ENCODE measurements around the gene TRAPPC2L. TPM values are rescaled to one million over a fixed set of nuclear protein-coding genes. Genes with fewer than 3 reads are reported as not detected.

Gene TRAPPC2L
- total and polyA plus RNA-seq, 10 of the 15 experiments (the other 5 are each of a cell fraction or from before 2014, with no cell fraction given), result 56.3 to 363 (median 118) TPM

GRCh38 chr16:88911946-88912310, 55.0 kb downstream of the TRAPPC2L start (continued):
- no peak for TF ChIP-seq REST (IDR thresholded peaks at IDR 0.05; ENCODE audit: low read depth, low read length)
- TF ChIP-seq EGR1 (IDR thresholded peaks at IDR 0.05; ENCODE audit: borderline replicate concordance in 1 of 2, low read depth in 2 of 2, low read length in 2 of 2), result no peak
- no peak for TF ChIP-seq CBX5 (IDR thresholded peaks at IDR 0.05; ENCODE audit: low read depth)
- no peak for TF ChIP-seq ZNF622 (IDR thresholded peaks at IDR 0.05)
- TF ChIP-seq IKZF2 (IDR thresholded peaks at IDR 0.05), result no peak

Other genes starting within 250 kb of the TRAPPC2L start
Only the 7 nearest of the 13 such genes appear.
- gene CTU2, start 150.6 kb upstream of the TRAPPC2L start, total RNA-seq (2014; rRNA removed), result 17.8 and 23.3 TPM in 2 replicates
- 11.0 and 12.2 TPM in 2 replicates for gene CTU2, start 150.6 kb upstream of the TRAPPC2L start, total RNA-seq (2014; rRNA removed; fragmentation: Illumina TruSeq; extraction: Trizol)
- gene CTU2, start 150.6 kb upstream of the TRAPPC2L start, total RNA-seq (2021), result 44.5 and 48.5 TPM in 2 replicates
- gene CTU2, start 150.6 kb upstream of the TRAPPC2L start, polyA plus RNA-seq (2011; rRNA removed), result 6.8 and 13.2 TPM in 2 replicates
- gene CTU2, start 150.6 kb upstream of the TRAPPC2L start, polyA plus RNA-seq (2014; fragmentation: Illumina TruSeq; extraction: Trizol), result 1.5 and 5.6 TPM in 2 replicates
- 1 to 10 TPM in 1 of 2 experiments, under 1 TPM in 1; 0.32 to 4.0 TPM for gene CTU2, start 150.6 kb upstream of the TRAPPC2L start, polyA plus RNA-seq (2014; fragmentation: Nextera tagmentation; extraction: Ambion mirVana)
- gene CTU2, start 150.6 kb upstream of the TRAPPC2L start, polyA plus RNA-seq (2014; rRNA removed), result 31.2 and 38.9 TPM in 2 replicates
- 10 to 100 TPM; 33.2 to 43.4 TPM for gene CTU2, start 150.6 kb upstream of the TRAPPC2L start, polyA plus RNA-seq (2016; fragmentation: Nextera tagmentation; extraction: Ambion mirVana)
- gene PIEZO1, start 71.9 kb upstream of the TRAPPC2L start, total RNA-seq (2014; rRNA removed), result 96.3 and 106 TPM in 2 replicates
- gene PIEZO1, start 71.9 kb upstream of the TRAPPC2L start, total RNA-seq (2014; rRNA removed; fragmentation: Illumina TruSeq; extraction: Trizol), result 21.8 and 30.6 TPM in 2 replicates
- gene PIEZO1, start 71.9 kb upstream of the TRAPPC2L start, total RNA-seq (2021), result 146 and 169 TPM in 2 replicates
- 15.2 and 28.0 TPM in 2 replicates for gene PIEZO1, start 71.9 kb upstream of the TRAPPC2L start, polyA plus RNA-seq (2011; rRNA removed)
- gene PIEZO1, start 71.9 kb upstream of the TRAPPC2L start, polyA plus RNA-seq (2014; fragmentation: Illumina TruSeq; extraction: Trizol), result 17.0 and 39.9 TPM in 2 replicates
- 1 to 10 TPM; 1.3 to 7.2 TPM for gene PIEZO1, start 71.9 kb upstream of the TRAPPC2L start, polyA plus RNA-seq (2014; fragmentation: Nextera tagmentation; extraction: Ambion mirVana)
- gene PIEZO1, start 71.9 kb upstream of the TRAPPC2L start, polyA plus RNA-seq (2014; rRNA removed), result 116 and 167 TPM in 2 replicates
- gene PIEZO1, start 71.9 kb upstream of the TRAPPC2L start, polyA plus RNA-seq (2016; fragmentation: Nextera tagmentation; extraction: Ambion mirVana), result 10 to 100 TPM; 31.1 to 35.6 TPM
- gene CDT1, start 53.3 kb upstream of the TRAPPC2L start, total RNA-seq (2014; rRNA removed), result 40.4 and 59.3 TPM in 2 replicates
- 6.5 and 8.5 TPM in 2 replicates for gene CDT1, start 53.3 kb upstream of the TRAPPC2L start, total RNA-seq (2014; rRNA removed; fragmentation: Illumina TruSeq; extraction: Trizol)
- gene CDT1, start 53.3 kb upstream of the TRAPPC2L start, total RNA-seq (2021), result 87.6 and 90.0 TPM in 2 replicates
- 3.3 and 9.0 TPM in 2 replicates for gene CDT1, start 53.3 kb upstream of the TRAPPC2L start, polyA plus RNA-seq (2011; rRNA removed)
- gene CDT1, start 53.3 kb upstream of the TRAPPC2L start, polyA plus RNA-seq (2014; fragmentation: Illumina TruSeq; extraction: Trizol), result 1.3 and 4.3 TPM in 2 replicates
- gene CDT1, start 53.3 kb upstream of the TRAPPC2L start, polyA plus RNA-seq (2014; fragmentation: Nextera tagmentation; extraction: Ambion mirVana), result 1 to 10 TPM in 1 of 2 experiments, under 1 TPM in 1; 0.50 to 1.9 TPM
- gene CDT1, start 53.3 kb upstream of the TRAPPC2L start, polyA plus RNA-seq (2014; rRNA removed), result 37.7 and 58.6 TPM in 2 replicates
- gene CDT1, start 53.3 kb upstream of the TRAPPC2L start, polyA plus RNA-seq (2016; fragmentation: Nextera tagmentation; extraction: Ambion mirVana), result 10 to 100 TPM in 1 of 2 experiments, 1 to 10 TPM in 1; 5.7 to 41.3 TPM
- 308 and 348 TPM in 2 replicates for gene APRT, start 45.2 kb upstream of the TRAPPC2L start, total RNA-seq (2014; rRNA removed)
- 106 and 113 TPM in 2 replicates for gene APRT, start 45.2 kb upstream of the TRAPPC2L start, total RNA-seq (2014; rRNA removed; fragmentation: Illumina TruSeq; extraction: Trizol)
- gene APRT, start 45.2 kb upstream of the TRAPPC2L start, total RNA-seq (2021), result 219 and 234 TPM in 2 replicates
- gene APRT, start 45.2 kb upstream of the TRAPPC2L start, polyA plus RNA-seq (2011; rRNA removed), result 39.6 and 95.7 TPM in 2 replicates
- gene APRT, start 45.2 kb upstream of the TRAPPC2L start, polyA plus RNA-seq (2014; fragmentation: Illumina TruSeq; extraction: Trizol), result 8.6 and 46.2 TPM in 2 replicates
- 100 to 1,000 TPM in 1 of 2 experiments, 10 to 100 TPM in 1; 30.6 to 100 TPM for gene APRT, start 45.2 kb upstream of the TRAPPC2L start, polyA plus RNA-seq (2014; fragmentation: Nextera tagmentation; extraction: Ambion mirVana)
- gene APRT, start 45.2 kb upstream of the TRAPPC2L start, polyA plus RNA-seq (2014; rRNA removed), result 278 and 338 TPM in 2 replicates
- 100 to 1,000 TPM; 446 to 495 TPM for gene APRT, start 45.2 kb upstream of the TRAPPC2L start, polyA plus RNA-seq (2016; fragmentation: Nextera tagmentation; extraction: Ambion mirVana)
- gene GALNS, start 180 bp upstream of the TRAPPC2L start, total RNA-seq (2014; rRNA removed), result 4.0 and 5.1 TPM in 2 replicates
- 3.7 and 4.3 TPM in 2 replicates for gene GALNS, start 180 bp upstream of the TRAPPC2L start, total RNA-seq (2014; rRNA removed; fragmentation: Illumina TruSeq; extraction: Trizol)
- gene GALNS, start 180 bp upstream of the TRAPPC2L start, total RNA-seq (2021), result 9.6 and 12.4 TPM in 2 replicates
- gene GALNS, start 180 bp upstream of the TRAPPC2L start, polyA plus RNA-seq (2011; rRNA removed), result 3.5 and 4.2 TPM in 2 replicates
- 2.6 and 6.0 TPM in 2 replicates for gene GALNS, start 180 bp upstream of the TRAPPC2L start, polyA plus RNA-seq (2014; fragmentation: Illumina TruSeq; extraction: Trizol)
- gene GALNS, start 180 bp upstream of the TRAPPC2L start, polyA plus RNA-seq (2014; fragmentation: Nextera tagmentation; extraction: Ambion mirVana), result under 1 TPM; 0.37 to 0.95 TPM
- gene GALNS, start 180 bp upstream of the TRAPPC2L start, polyA plus RNA-seq (2014; rRNA removed), result 8.1 and 9.5 TPM in 2 replicates
- gene GALNS, start 180 bp upstream of the TRAPPC2L start, polyA plus RNA-seq (2016; fragmentation: Nextera tagmentation; extraction: Ambion mirVana), result 1 to 10 TPM; 5.6 to 6.5 TPM
- not detected in 2 replicates for gene PABPN1L, start 9.5 kb downstream of the TRAPPC2L start, total RNA-seq (2014; rRNA removed)
- not detected in 2 replicates for gene PABPN1L, start 9.5 kb downstream of the TRAPPC2L start, total RNA-seq (2014; rRNA removed; fragmentation: Illumina TruSeq; extraction: Trizol)
- gene PABPN1L, start 9.5 kb downstream of the TRAPPC2L start, total RNA-seq (2021), result not detected in 2 replicates
- gene PABPN1L, start 9.5 kb downstream of the TRAPPC2L start, polyA plus RNA-seq (2011; rRNA removed), result not detected in 2 replicates
- gene PABPN1L, start 9.5 kb downstream of the TRAPPC2L start, polyA plus RNA-seq (2014; fragmentation: Illumina TruSeq; extraction: Trizol), result not detected in 2 replicates
- gene PABPN1L, start 9.5 kb downstream of the TRAPPC2L start, polyA plus RNA-seq (2014; fragmentation: Nextera tagmentation; extraction: Ambion mirVana), result not detected
- gene PABPN1L, start 9.5 kb downstream of the TRAPPC2L start, polyA plus RNA-seq (2014; rRNA removed), result 0.06 TPM in 1 of 2 replicates, not detected in the other
- not detected for gene PABPN1L, start 9.5 kb downstream of the TRAPPC2L start, polyA plus RNA-seq (2016; fragmentation: Nextera tagmentation; extraction: Ambion mirVana)
- gene CBFA2T3, start 120.1 kb downstream of the TRAPPC2L start, total RNA-seq (2014; rRNA removed), result 2.3 and 2.8 TPM in 2 replicates
- gene CBFA2T3, start 120.1 kb downstream of the TRAPPC2L start, total RNA-seq (2014; rRNA removed; fragmentation: Illumina TruSeq; extraction: Trizol), result 1.3 and 1.5 TPM in 2 replicates
- 35.4 and 42.6 TPM in 2 replicates for gene CBFA2T3, start 120.1 kb downstream of the TRAPPC2L start, total RNA-seq (2021)
- gene CBFA2T3, start 120.1 kb downstream of the TRAPPC2L start, polyA plus RNA-seq (2011; rRNA removed), result 0.75 and 1.6 TPM in 2 replicates
- gene CBFA2T3, start 120.1 kb downstream of the TRAPPC2L start, polyA plus RNA-seq (2014; fragmentation: Illumina TruSeq; extraction: Trizol), result 5.6 and 6.6 TPM in 2 replicates
- 1 to 10 TPM in 1 of 2 experiments, under 1 TPM in 1; 0.69 to 1.5 TPM for gene CBFA2T3, start 120.1 kb downstream of the TRAPPC2L start, polyA plus RNA-seq (2014; fragmentation: Nextera tagmentation; extraction: Ambion mirVana)
- gene CBFA2T3, start 120.1 kb downstream of the TRAPPC2L start, polyA plus RNA-seq (2014; rRNA removed), result 10.2 and 15.6 TPM in 2 replicates
- 10 to 100 TPM; 14.2 to 14.9 TPM for gene CBFA2T3, start 120.1 kb downstream of the TRAPPC2L start, polyA plus RNA-seq (2016; fragmentation: Nextera tagmentation; extraction: Ambion mirVana)

Measured in GM12878 (cell line).